Nucleus accumbens (tissue), 56 donors: Measurements from ENCODE around the gene AKIRIN1.
A peak's percentile ranks its signal among the peaks of the same experiment; 100 is the strongest.
"Not testable (repeated sequence)": the region's sequence is repeated elsewhere in the genome, so short reads cannot be mapped to it uniquely, and the experiment has no call there.

Experiments
- DNase-seq, 56 donors: peaks; one replicate each; lab custom pipeline; 2025; lab: John Stamatoyannopoulos, UW

AKIRIN1 gene

GRCh38 chr1:38990738-38991637 is at the start of gene AKIRIN1:
Gene AKIRIN1 (plus strand): TSS chr1:38991276. CDS start chr1:38991381, 105 bp downstream.
- peak; percentile 56 to 99 (median 96) for DNase-seq

GRCh38 chr1:38941527-38942019 is 49.5 kb upstream of the AKIRIN1 start, which contains the start of gene RHBDL2:
Gene RHBDL2 (minus strand): TSS chr1:38941830. CDS start chr1:38919212, 22,618 bp downstream.
- peak in 52 of 56 donors; percentile 11 to 87 (median 63) for DNase-seq

- no peak for DNase-seq
Measured at GRCh38 chr1:38942664-38943428, 48.2 kb upstream of the AKIRIN1 start.

GRCh38 chr1:38944547-38944946 is 46.5 kb upstream of the AKIRIN1 start:
- DNase-seq = no peak

- no peak for DNase-seq
Measured at GRCh38 chr1:38950553-38950952, 40.5 kb upstream of the AKIRIN1 start.

GRCh38 chr1:38953433-38953860 is 37.6 kb upstream of the AKIRIN1 start:
- no peak for DNase-seq

GRCh38 chr1:38958967-38959366 is 32.1 kb upstream of the AKIRIN1 start:
- DNase-seq = no peak

- DNase-seq = no peak
Measured at GRCh38 chr1:38962113-38962512, 29.0 kb upstream of the AKIRIN1 start.

- no peak for DNase-seq
Measured at GRCh38 chr1:38962560-38962959, 28.5 kb upstream of the AKIRIN1 start.

GRCh38 chr1:38964140-38964548 is 26.9 kb upstream of the AKIRIN1 start:
- peak in 7 of 56 donors; percentile 1 to 10 (median 6) for DNase-seq

GRCh38 chr1:38973145-38973544 is 17.9 kb upstream of the AKIRIN1 start:
- DNase-seq = not testable (repeated sequence)

GRCh38 chr1:38973659-38974437 is 17.2 kb upstream of the AKIRIN1 start:
- no peak for DNase-seq

GRCh38 chr1:38977399-38978244 is 13.5 kb upstream of the AKIRIN1 start:
- not testable (repeated sequence) for DNase-seq

GRCh38 chr1:38978245-38978542 is 12.9 kb upstream of the AKIRIN1 start:
- not testable (repeated sequence) for DNase-seq

GRCh38 chr1:38979380-38979779 is 11.7 kb upstream of the AKIRIN1 start:
- not testable (repeated sequence) for DNase-seq

GRCh38 chr1:38989979-38990378 is 1.1 kb upstream of the AKIRIN1 start:
- no peak for DNase-seq

GRCh38 chr1:38990386-38990737 is 714 bp upstream of the AKIRIN1 start:
- no peak for DNase-seq

- peak in 41 of 56 donors; percentile 6 to 60 (median 36) for DNase-seq
Measured at GRCh38 chr1:38991638-38992411, 749 bp downstream of the AKIRIN1 start.
